Kidney epithelial cell (primary cell): Measurements from ENCODE around the gene NFATC2. TPM values are rescaled to one million over a fixed set of nuclear protein-coding genes. Genes with fewer than 3 reads are reported as not detected.

Source experiments
- DNase-seq: peaks from one replicate; pipeline ENCODE4 v3.0.0-alpha.2; 2010; ENCODE audit warnings: low read depth
- H3K27me3 ChIP-seq: 2 replicates; pipeline ENCODE4 v1.6.0; 2011; ENCODE audit warnings: low read length; ENCODE audit not compliant: control insufficient read depth, insufficient read depth
- H3K36me3 ChIP-seq: 2 replicates; pipeline ENCODE4 v1.5.1; 2011; ENCODE audit warnings: low read length; ENCODE audit not compliant: control insufficient read depth, insufficient read depth
- H3K4me3 ChIP-seq: 2 replicates; pipeline ENCODE4 v1.5.1; 2011; ENCODE audit warnings: low read depth, mild to moderate bottlenecking, control low read depth, low read length
- total RNA-seq: library from RNA; depleted of rRNA; stranded (reverse); fragments of >200 nt; gene quantifications from 2 replicates; pipeline ENCODE4 v1.2.3, GENCODE V29; 2015
- TF ChIP-seq, protein P1 (sequence below): IDR thresholded peaks from 2 replicates; pipeline ENCODE4 v1.5.1; 2011; ENCODE audit warnings: mild to moderate bottlenecking, moderate library complexity, low read length, control low read depth, inconsistent platforms; ENCODE audit not compliant: insufficient read depth, poor library complexity, severe bottlenecking

The NFATC2 gene
- total RNA-seq, 1 donor from 2014 or later, result 2.9 TPM

DNA sequence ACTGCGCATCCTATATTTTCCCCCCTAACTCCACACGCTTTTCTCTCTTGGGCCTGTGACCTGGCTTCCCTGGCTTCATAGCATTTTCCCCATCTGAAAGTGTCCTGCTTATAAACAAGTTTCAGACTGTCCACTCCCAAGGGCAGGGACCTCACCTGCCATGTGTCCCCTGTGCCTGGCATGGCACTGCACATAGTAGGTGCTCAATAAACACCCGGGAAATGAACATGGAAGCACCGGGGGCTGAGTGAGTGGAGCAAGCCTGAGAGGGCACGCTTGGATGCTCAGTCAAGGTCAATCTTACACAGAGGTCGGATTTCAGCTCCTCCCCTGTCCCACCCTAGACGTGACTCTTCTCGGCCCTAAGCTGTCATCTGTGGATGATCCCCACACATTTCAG is 96.9 kb downstream of the NFATC2 start:
- DNase-seq, result no peak
- no peaks in the 10 kb centered on the region for H3K27me3 ChIP-seq
- TF ChIP-seq, protein P1, sequence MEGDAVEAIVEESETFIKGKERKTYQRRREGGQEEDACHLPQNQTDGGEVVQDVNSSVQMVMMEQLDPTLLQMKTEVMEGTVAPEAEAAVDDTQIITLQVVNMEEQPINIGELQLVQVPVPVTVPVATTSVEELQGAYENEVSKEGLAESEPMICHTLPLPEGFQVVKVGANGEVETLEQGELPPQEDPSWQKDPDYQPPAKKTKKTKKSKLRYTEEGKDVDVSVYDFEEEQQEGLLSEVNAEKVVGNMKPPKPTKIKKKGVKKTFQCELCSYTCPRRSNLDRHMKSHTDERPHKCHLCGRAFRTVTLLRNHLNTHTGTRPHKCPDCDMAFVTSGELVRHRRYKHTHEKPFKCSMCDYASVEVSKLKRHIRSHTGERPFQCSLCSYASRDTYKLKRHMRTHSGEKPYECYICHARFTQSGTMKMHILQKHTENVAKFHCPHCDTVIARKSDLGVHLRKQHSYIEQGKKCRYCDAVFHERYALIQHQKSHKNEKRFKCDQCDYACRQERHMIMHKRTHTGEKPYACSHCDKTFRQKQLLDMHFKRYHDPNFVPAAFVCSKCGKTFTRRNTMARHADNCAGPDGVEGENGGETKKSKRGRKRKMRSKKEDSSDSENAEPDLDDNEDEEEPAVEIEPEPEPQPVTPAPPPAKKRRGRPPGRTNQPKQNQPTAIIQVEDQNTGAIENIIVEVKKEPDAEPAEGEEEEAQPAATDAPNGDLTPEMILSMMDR, result no peak
- H3K36me3 ChIP-seq, result no peaks in the 10 kb centered on the region
- H3K4me3 ChIP-seq, result no peak overlapping the region

- no peak for DNase-seq
- Histone ChIP-seq H3K4me3 (no peak overlapping the region), H3K36me3 (no peaks in the 10 kb centered on the region), H3K27me3 (no peaks in the 10 kb centered on the region)
- TF ChIP-seq, protein P1, result no peak
Measured at GRCh38 chr20:51444922-51445438, 97.5 kb downstream of the NFATC2 start.

DNA sequence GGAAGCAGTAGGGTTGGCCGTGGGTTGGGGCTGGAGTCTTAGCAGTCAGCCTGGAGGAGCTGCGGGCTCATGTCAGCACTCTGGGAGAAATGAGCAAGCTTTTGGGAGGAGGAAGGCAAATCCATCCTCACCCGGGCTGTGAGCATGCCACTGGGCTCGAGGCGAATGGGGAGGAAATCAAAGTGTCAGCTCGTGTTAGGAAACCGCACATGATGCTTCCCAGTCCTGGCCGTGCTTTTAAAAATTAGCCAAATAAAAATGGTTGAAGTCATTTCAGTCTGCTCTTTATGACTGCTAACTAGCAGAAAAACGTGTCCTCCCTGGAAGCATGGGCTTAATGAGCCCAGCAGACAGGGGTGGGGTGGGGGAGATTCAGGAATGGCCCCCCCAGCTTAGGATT is 98.1 kb downstream of the NFATC2 start:
- TF ChIP-seq, protein P1, result no peak
- H3K36me3 ChIP-seq, result no peaks in the 10 kb centered on the region
- no peak for DNase-seq
- H3K4me3 ChIP-seq, result no peak overlapping the region
- no peaks in the 10 kb centered on the region for H3K27me3 ChIP-seq

DNA sequence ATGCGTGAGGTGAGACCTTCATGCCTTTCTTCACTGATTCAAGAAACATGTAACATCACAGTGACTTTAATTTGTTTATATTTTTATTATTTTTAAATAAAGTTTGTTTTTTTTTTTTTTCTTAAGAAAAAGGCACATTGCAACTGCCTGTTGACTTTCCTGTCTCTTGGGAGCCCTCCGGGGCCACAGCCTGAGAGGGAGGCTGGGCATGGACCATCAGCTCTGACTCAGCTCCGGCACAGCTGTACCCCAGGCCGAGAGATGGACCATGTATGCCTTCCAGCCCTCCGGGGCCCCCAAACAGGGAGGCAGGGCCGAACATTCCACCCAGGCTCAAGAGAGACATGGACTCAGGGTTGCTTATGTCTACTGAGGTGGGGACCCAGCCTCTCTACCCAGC is 99.9 kb downstream of the NFATC2 start:
- Histone ChIP-seq H3K27me3 (no peaks in the 10 kb centered on the region), H3K4me3 (no peak overlapping the region), H3K36me3 (no peaks in the 10 kb centered on the region)
- no peak for DNase-seq
- TF ChIP-seq, protein P1, result no peak

DNA sequence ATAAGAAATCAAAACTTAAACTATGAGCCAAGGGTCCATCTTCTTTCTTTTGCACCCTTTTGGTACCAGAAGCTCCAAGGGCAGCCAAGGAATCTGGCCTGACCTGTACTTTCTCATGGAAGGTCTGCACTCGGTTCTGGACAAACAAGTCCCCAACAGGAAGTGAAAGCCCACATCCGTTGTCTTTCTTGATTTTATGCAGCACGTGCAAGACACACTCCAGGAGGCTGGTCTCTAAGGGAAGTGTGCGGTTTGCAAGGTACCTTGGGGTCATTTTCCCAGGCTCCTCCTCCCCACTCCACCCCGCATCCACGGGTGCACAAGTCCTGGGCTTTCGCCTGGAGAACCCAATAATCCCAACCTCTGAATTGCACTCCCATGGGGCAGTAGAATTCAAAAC is 101.9 kb downstream of the NFATC2 start:
- DNase-seq, result no peak
- H3K4me3 ChIP-seq, result no peak overlapping the region
- TF ChIP-seq, protein P1, result no peak
- no peaks in the 10 kb centered on the region for H3K36me3 ChIP-seq
- no peaks in the 10 kb centered on the region for H3K27me3 ChIP-seq

GRCh38 chr20:51439160-51439689 is 103.3 kb downstream of the NFATC2 start:
- TF ChIP-seq, protein P1, result no peak
- no peak for DNase-seq
- Histone ChIP-seq H3K36me3 (no peaks in the 10 kb centered on the region), H3K27me3 (no peaks in the 10 kb centered on the region), H3K4me3 (no peak overlapping the region)
